NCI-H1417 treated with DMSO at 0.1 percent for 48 hours (cell line): Measurements from ENCODE around the gene FCN2.

Experiments
- DNase-seq: peaks from one replicate; lab custom pipeline; 2025; lab: John Stamatoyannopoulos, UW

Gene FCN2

DNA sequence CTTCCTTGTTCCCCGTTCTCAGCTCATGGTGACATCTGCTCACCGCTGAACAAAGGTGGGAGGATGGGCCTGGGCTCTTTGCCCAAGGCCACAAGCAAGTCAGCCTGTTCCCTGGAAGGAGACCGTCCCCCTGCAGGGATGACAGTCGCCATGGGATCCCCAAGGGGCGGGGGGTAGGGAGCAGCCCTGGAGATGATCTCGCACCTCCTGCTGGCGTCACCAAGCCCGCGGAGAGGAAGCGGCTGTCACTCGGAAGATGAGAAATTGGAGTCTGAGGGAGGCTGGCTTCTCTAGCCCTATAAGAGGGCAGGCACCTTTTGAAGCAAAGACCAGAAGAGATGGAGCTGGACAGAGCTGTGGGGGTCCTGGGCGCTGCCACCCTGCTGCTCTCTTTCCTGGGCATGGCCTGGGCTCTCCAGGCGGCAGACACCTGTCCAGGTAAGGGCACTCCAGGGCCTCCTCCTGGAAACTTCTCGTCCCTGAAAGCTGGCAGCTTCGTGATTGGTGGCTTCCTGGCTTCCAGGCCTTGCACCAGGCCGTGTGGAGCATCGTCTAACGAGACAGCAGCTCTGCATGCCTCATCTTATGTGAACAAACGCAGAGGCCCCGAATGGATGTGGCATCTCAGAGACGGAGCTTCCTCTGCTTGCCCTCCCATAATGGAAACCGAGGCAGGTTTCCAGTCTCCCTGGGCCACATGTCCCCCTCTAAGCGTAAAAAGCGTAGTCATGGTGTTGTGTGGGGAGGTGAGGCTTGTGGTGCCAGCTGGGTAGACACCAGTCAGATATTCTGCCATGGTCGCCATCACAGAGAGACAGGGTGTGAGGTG lies at the start of gene FCN2:
TSS of gene FCN2 (plus strand) at position 327 of the 829 bp plus-strand sequence. CDS start at position 339, 12 bp downstream.
- no peak for DNase-seq

DNA sequence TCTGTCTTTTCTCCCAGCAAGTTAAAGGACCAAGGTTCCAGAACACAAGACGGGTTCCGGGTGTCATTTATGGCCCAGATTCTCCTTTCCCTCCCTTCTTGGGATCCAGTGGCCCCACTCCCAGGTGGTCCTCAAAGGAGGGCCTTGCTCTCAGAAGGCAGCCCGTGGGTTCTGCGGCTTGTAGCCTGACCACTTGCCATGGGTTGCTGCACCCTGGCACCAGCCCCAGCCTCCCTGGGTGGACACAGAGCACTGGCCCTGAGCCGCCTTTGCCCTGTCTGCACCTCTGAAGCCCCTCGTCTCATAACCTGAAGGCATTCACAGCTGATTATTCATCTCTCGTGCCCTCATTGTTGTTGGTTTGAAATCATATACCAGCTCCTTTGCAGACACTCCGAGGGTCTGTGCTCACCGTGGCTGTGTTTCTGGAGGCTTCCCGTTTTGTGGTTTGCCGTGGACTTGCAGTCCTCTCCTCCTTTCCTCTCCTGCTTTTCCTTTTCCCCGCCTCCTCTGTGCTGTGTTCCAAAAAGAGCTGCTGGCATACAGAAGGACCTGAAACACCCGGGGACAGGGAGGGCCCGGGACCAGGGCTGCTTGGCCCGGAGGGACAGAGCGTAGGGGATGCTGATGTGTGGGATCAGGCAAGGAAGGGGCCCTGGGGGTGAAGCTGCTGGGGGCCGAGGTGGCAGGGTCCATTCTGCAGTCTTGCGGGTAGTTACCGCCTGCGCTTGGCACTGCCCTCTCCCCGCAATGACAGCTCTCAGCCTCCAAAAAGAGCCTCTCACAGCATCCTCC lies 49.5 kb upstream of the FCN2 start:
- DNase-seq: no peak

DNA sequence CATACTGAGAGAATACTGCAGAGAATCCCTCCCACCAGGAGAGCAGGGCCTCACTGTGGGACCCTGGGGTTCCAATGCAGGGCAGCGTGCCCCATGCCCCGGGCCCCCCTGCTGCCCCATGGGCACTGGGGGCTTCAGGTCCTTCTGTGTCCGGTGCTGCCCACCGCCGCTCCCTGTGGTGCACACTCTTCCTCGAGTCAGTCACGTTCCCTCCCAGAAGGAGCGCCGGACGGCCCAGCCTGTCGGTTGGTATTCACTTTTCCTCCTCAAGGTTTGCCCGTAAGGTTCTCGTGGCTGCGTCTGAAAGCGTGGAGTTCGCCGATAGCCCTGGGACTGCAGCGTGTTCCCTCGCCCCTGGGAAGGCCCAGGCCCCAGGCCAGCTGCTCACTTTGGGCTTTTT lies 48.1 kb upstream of the FCN2 start:
- no peak for DNase-seq

DNA sequence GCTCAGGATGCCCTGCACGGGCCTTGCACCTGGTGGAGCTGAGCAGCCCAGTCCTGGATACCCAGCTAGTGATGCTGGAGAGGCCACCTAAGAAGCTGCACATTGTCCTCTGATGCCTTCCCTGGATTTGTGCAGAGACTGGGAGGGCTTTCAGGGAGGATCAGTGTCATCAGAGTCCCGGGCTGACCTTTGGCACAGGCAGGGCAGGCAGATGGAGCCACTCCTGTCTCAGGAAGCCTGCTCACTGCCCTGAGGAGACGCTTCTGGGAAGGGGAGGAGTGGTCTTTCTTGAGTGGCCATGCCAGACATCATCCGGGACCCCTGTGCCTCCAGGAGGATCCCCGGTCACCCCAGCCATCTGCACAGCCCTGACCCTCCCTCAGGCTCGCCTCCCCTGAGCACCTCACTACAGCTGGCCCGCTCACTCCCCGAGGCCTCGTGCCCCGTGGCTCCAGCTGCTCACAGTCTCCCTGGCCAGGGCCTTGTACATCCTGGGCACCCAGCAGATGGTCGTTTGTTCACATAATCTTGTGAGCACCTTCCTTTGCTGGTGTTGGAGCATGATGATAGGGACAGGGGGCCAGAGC lies 47.2 kb upstream of the FCN2 start:
- DNase-seq: no peak

DNA sequence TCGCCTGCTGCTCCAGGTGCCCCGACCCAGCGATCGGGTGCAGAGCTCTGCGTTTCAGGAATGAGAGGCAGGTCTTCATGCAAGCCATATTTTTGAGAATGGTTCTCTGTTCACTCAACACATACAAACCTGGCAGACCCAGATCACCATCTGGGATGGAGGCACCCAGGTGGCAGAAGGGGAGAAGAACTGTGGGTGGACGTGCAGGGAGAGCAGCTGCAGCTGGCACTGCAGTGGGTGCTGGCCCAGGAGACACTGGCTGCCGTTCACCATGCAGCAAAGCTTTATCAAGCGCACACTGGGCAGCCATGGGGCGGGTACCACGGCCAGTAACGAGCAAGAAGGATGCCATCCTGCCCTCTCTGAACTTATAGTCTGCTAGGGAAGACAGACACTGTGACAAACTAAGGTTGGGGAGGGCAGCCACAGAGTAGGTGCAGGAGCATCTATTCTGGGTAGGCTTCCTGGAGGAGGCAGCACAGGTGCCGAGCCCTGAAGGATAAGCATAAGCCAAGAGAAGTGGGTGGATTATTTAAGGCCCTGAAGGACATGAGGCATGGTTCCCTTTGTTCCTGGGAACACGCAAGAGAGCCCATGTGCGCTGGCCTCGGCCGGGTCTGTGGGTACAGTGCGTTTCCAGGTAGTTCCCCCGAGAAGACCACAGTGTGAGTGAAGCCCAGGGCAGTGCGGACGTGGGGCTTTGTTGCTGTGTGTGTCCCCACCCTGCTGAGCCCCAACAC lies 46.2 kb upstream of the FCN2 start:
- DNase-seq: no peak

DNA sequence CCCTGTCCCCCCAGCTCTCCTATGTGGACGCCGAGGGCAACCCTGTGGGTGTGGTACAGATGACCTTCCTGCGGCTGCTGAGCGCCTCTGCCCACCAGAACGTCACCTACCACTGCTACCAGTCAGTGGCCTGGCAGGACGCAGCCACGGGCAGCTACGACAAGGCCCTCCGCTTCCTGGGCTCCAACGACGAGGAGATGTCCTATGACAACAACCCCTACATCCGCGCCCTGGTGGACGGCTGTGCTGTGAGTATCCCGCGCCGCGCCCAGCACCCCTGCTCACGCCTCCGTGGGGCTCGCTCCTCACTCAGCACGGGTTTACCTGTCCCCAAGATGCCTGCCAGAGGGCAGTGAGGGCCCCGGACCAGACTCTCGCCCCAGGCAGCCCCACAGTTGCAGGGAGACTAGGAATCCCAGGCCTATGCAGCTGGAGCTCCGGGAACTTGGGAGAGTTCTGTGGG lies 45.6 kb upstream of the FCN2 start:
- no peak for DNase-seq

DNA sequence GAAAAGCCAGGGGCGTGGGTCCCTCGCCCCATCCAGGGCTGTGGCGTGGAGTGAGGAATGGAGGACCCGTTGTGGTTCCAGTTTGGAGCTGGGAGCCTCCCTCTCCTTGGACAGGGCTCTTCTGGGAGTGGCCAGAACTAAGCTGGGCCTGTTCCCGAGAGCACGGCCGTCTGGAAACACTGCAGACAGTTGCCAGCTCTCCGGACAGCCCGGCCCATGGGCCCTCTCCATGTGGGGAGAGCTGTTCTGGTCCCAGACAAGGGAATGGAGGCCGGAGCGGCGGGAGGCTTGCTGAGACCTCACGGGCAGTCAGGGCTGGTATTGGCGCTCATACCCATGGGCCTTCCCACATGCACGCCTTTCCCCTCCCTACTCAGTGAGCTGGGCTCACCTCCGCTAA lies 45.2 kb upstream of the FCN2 start:
- DNase-seq: no peak

DNA sequence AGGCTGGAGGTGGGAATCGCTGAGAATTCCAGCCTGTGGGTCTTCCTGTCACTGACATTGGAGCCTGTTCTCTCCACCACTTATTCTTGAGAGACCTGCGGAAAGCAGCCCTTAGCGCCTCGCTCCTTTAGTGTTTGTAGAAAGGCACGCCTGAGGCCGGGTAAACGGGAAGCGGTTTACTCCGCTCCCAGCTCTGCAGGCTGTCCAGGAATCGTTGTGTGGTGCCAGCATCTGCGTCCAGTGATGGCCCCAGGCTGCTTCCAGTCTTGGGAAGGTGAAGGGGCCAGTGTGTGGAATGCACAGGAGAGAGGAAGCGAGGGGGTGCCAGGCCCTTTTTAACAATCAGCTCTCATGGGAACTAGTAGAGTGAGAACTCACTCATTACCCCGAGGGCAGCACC lies 44.6 kb upstream of the FCN2 start:
- no peak for DNase-seq

DNA sequence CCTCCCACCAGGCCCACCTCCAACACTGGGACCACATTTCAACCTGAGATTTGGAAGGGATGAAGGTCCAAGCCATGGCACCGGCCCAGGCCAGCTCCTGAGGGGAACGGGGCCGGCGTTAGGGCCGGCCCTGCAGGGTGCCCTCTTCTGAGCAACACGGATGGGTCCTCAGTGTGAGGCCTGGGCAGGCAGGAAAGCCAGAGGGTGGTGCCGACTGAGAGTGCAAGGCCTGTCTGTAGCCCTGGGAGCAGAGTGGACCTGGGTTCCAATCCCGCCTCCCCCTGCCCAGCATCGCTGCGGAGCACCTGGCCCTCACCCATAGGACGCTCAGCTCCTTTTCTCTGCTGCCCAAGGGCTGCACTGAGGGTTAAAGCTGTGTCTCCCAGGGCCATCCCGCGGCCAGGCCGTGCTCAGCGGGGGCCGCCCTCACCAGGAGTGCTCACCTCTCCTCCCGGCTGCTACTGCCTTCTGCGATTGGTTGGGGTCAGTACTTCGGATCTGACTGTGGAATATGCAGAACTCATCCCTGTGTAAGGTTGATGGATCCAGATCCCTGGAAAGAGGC lies 44.1 kb upstream of the FCN2 start:
- no peak for DNase-seq

DNA sequence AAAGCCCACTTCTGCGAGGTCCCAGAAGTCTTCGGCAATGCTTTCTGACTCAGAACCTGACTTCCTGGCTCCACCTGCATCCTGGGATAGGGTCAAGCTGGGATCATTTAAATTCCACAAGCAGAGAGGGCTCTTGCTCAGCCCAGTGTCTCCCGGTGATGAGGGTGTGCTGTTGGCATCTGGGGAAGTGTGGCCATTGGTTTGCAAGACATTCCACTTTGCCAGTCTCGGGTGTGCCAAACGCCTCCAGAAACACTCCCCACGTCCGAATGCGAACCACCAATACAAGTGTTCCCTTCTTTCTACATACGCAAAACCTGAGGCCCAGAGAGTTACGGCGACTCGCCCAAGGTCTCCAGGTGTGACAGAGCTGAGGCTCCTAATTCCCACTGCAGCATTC lies 43.1 kb upstream of the FCN2 start:
- DNase-seq: no peak

DNA sequence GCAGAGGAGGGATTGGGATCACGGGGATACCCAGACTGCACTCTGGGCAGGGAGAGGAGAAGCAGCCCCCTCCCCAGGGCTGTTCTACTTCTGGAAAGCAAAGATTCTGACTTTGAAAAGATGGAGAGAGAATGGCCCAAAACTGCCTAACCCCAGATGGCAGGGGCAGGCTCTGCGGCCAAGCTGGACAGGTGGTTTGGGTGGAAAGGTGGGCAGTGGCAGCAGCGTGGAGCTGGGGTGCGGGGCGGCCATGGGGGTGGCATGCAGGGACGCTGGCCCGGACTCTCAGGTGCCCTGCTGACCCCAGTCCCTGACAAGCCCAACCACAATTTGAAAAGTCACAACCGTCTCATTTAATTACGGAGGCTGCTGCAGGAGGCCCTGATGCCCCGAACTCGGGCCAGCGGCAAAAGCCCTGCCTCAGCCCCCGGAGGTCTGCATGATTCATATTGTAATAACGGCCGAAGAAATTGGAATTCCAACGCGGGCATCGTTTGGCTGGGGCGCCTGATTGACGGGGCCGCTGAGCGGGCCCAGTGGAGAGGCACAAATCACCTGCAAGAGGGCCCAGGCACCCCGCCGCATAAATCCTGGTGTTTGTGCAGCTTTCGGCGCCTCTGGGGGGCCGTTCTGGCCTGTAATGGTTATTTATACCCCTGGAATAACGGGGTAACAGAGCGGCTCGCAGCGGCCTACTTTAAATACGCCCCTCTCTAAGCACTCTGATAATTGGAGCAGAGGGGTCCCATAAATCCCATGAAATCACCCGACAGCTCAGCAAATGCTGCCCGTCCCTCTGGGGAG lies 41.8 kb upstream of the FCN2 start:
- DNase-seq: no peak

DNA sequence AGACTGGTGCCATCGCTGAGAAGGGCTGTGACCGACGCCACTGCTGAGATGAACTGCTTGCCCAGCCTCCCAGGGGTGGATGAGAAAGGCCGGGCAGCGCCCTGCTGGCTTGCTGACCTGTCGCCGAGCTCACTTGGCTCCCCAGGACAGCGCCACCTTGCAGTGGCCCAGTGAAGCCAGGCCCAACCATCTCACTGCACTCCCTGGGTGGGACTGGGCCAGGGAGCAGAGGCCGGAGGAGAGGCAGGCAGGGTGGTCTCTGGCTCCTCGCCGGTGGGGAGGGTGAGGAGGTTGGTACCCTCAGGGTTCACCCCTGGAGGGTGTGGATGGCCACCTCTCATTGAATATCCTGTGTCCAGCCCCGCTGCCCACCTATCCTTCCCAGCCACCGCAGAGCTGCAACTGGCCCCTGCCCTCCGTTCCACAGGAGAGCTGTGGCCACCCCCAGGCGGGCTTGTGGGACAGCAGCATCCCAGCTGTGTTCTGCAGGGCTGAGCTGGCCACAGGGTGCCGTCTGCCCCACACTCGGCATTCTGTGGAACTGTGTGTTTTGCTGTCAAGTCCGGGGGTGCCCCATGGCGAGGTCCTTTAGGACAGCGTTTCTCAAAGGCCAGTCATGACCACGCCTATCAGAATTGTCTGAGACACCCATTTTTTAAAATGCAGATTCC lies 41.0 kb upstream of the FCN2 start:
- no peak for DNase-seq

DNA sequence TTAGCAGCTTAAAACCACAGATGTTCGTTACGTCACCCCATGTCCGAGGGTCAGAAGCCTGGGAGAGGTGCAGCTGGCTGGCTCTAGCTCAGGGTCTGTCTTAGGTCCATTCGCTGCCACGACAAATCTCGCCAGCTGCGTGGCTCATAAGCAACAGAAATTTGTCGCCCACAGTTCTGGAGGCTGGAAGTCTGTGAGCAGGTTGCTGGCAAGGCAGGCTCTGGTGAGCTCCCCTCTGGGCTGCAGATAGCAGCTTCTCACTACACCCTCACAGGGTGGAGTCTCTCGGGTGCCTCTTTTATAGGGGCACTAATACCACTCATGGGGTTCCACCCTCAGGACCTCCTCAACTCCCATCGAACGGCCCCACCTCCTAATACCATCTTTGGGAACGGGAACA lies 40.1 kb upstream of the FCN2 start:
- DNase-seq: no peak

DNA sequence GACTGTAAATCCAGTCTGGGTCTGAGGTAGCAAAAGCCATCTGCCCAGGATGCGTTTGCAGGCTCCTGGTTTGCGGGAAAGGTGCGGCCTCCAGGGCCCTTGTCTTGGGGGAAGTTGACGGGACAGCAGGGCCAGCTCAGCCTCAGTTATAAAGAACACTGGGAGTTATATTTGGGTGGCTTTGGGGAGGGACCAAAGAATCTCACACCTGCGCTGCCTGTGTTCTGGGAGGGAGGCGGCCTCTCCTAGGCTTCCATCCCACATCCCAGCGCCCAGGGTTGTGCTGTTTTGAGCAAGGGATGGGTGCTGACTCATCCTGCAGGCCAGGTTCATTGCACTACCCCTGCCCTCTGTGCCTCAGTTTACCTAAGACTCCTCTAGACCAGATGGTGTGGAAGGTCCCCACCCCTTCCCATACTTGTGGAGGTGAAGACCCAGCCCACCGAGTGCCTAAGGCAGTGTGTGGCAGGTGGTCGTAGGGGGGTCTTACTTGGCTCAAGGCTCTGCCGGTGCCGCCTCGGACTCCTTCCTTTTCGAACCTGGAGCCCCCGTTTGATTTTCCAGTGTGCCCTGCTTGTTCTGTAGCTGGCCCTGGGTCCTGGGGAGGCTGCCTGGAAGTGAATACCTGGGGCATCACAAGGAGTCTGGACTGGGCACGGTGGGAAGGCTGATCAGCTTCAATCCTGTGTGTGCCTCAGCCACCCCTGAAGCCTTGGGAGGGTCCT lies 39.3 kb upstream of the FCN2 start:
- no peak for DNase-seq

DNA sequence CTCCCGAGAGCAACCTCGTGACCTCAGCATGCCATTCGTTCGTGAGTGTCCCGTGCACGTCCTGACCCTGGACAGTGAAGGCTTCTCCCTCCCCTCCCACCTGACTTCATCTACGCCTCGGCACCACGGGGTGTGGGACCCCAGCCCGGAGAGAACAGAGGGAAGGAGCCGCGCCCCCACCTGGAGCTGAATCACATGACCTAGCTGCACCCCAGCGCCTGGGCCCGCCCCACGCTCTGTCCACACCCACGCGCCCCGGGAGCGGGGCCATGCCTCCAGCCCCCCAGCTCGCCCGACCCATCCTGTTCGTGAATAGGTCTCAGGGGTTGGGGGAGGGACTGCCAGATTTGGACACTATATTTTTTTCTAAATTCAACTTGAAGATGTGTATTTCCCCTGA lies 38.3 kb upstream of the FCN2 start:
- DNase-seq: no peak

DNA sequence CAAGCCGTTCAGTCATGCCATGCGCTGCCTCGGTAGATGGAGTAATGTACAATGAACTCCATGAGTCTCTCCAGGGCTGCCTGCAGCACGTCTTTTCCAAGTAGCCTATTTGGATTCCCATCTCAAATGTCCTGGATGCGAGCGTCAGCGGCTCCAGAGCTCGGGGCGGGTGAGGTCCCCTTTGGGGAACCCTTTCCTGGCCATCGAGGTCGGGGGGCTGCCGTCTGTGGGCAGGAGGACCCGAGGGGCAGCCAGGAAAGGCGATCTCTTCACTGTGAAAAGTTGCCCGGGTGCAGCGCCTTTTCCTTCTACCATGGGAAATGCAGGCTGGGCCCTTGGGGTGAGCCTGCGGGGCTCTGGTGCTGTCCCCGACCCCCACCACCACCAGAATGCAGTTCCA lies 36.9 kb upstream of the FCN2 start:
- no peak for DNase-seq

DNA sequence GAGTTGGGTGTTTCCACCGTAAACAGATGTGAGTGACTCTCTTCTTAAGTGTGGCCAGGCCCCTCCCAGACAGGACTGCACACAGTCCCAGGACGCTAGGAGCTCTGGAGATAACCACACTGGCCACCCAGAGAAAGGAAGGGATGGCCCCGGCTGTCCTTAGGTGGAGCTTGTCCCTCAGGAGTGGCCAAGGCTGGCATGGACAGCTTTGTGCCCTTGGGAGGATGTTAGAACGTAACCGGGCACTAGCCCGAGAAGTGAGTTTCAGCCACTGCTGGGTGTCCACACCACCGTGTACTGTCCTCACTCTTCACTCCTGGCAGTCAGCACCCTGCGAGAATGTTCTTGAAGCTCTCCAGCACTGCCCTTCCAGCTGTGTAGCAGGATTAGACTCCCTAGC lies 35.8 kb upstream of the FCN2 start:
- no peak for DNase-seq

DNA sequence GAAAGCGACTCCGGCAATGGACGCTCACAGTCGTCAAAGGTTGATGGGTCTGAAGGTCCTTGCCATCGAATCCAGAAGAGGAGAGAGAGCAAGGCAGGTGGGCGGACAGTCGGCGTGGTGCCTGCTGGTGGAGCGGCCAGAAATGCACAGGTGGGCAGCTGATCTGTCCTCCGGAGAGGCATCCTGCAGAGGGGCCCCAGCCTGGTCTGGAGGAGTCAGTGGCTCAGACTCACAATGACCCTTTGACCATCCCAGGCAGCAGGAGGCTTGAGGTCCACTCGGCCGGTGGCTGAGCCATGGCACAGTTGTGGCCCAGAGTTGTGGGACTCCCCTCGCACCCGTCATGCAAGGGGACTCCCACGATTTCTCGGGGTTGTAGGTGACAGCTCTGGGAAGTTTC lies 34.4 kb upstream of the FCN2 start:
- no peak for DNase-seq

DNA sequence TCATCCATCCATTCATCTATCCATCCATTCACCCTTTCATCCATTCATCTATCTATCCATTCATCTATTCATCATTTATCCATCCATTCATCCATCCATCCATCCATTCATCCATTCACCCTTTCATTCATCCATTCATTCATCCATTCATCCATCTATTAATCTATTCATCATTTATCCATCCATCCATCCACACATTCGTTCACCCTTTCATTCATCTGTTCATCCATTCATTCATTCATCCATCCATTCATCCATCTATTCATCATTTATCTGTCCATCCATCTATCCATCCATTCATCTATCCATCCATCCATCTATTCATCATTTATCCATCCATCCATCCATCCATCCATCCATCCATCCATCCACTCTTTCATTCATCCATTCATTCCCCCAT lies 33.9 kb upstream of the FCN2 start:
- no peak for DNase-seq

DNA sequence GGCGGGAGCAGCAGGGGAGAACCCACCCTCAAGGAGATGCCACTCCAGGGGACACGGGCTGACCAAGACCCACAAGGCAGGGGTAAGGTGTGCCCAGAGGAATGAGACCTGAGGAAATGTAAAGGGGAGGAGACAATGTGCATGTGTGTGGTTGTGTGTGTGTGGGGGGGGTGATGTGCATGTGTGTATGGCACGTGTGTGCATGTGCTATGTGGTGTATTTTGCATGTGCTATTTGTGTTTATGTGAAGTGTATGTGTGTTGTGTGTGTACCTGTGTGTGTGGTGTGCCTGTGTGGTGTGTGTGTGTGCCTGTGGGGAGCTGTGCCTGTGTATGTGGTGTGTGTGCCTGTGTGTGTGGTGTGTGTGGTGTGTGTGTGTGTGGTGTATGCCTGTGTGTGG lies 33.5 kb upstream of the FCN2 start:
- no peak for DNase-seq
